Breast epithelium (tissue), 3 donors: ENCODE results near the gene GOSR1.

Experiments used
- POLR2A ChIP-seq: fragments of 450-650 bp; IDR thresholded peaks from one replicate; pipeline ENCODE4 v1.6.1; 2016; ENCODE audit warnings: antibody characterized with exemption, mild to moderate bottlenecking, moderate library complexity
- POLR2AphosphoS5 ChIP-seq, 3 donors: sonication (generic); formaldehyde crosslinking; IDR thresholded peaks; one replicate each; pipeline ENCODE4 v1.6.1; 2017; ENCODE audit warnings: antibody characterized with exemption in 3 of 3
- TF ChIP-seq, protein P1 (sequence below), 3 donors: fragments of 450-650 bp; IDR thresholded peaks; one replicate each; pipeline ENCODE4 v1.5.1; 2016 to 2017; ENCODE audit warnings: antibody characterized with exemption in 3 of 3, mild to moderate bottlenecking in 3 of 3, moderate library complexity in 3 of 3

DNA sequence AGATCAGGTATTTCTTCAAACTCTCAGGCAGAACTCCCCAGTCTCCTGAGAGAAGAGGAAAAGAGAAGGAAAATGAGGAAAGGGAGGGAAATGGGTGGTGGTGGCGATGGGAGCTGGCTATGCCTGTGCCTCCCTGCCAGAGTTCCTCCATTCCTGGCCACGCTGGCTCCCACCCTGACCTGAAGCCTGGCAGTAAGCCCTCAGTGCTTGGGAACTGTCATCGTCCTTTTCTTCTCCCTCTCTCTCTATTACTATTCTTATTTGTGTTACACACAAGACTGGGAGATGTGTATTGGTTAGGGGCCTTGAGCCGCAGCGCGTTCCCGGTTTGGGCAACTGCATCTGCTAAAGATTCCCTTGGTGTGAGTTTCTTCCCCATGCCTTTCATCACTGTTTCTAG, 44.6 kb downstream of the GOSR1 start:
- TF ChIP-seq, protein P1, sequence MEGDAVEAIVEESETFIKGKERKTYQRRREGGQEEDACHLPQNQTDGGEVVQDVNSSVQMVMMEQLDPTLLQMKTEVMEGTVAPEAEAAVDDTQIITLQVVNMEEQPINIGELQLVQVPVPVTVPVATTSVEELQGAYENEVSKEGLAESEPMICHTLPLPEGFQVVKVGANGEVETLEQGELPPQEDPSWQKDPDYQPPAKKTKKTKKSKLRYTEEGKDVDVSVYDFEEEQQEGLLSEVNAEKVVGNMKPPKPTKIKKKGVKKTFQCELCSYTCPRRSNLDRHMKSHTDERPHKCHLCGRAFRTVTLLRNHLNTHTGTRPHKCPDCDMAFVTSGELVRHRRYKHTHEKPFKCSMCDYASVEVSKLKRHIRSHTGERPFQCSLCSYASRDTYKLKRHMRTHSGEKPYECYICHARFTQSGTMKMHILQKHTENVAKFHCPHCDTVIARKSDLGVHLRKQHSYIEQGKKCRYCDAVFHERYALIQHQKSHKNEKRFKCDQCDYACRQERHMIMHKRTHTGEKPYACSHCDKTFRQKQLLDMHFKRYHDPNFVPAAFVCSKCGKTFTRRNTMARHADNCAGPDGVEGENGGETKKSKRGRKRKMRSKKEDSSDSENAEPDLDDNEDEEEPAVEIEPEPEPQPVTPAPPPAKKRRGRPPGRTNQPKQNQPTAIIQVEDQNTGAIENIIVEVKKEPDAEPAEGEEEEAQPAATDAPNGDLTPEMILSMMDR (IDR thresholded peaks at IDR 0.05) = no peak
- no peak for TF ChIP-seq POLR2A
- no peak for TF ChIP-seq POLR2AphosphoS5 (IDR thresholded peaks at IDR 0.05)
